Right renal pelvis (tissue), 4 donors: ENCODE measurements around the gene CEP131. TPM values are rescaled to one million over a fixed set of nuclear protein-coding genes. Genes with fewer than 3 reads are reported as not detected.
"Not testable (repeated sequence)": the region's sequence is repeated elsewhere in the genome, so short reads cannot be mapped to it uniquely, and the experiment has no call there.

Experiments
- DNase-seq, 4 donors: peaks; one replicate each; pipeline ENCODE4 v3.0.0-alpha.2; 2013; ENCODE audit warnings: low read depth in 4 of 4, low spot score in 3 of 4, missing footprints in 1 of 4
- polyA plus RNA-seq, 4 donors: library from polyadenylated mRNA; unstranded; fragments of 120-200 nt; gene quantifications; one replicate each; pipeline ENCODE4 v1.2.1, GENCODE V29; 2013; ENCODE audit not compliant: insufficient read length in 4 of 4

CEP131 gene
- polyA plus RNA-seq, 4 donors = 13.6 to 24.1 (median 14.6) TPM

DNA sequence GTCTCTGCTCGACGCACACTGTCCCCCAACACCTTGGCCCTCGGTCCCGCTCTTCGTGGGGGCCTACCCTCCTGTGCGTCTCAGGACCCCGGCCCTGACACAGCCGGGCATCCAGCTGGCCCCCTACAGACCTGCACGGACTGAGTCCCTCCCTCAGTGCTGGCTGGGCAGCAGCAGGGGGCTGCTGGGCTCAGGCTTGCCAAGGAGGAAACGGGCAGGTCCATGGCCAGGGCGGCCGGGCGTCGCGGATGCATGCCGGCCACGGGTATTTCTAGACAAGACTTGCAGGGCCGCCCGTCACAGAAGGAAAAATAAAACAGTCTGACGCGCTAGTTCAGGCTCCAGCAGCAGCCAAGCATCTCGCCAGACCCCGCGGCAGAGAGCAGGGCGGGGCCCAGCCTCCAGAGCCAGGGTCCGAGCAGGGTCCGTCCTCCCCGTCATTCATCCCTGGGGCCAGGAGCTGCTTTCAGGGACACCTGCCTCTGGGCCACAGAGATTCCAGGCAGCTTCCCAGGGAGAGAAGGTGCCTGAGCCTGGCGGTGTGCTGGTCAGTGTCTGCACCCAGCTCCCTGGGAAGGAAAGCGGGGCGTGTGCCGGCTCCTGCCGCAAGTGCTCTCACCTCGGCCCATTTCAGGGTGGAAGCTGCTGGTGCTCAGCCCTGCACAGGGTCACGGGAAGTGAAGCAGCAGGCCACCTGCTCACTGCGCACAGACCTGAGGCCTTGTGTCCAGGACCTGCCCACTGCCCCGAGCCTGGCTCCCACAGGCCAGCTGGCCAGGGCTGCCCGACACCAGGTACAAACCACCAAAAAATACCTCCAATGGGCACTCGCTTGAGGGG lies 64.7 kb downstream of the CEP131 start:
- DNase-seq = no peak

GRCh38 chr17:81156866-81157805 lies 65.6 kb downstream of the CEP131 start:
- no peak for DNase-seq

- DNase-seq = no peak
Observed at GRCh38 chr17:81154961-81155360, 67.8 kb downstream of the CEP131 start.

- DNase-seq = not testable (repeated sequence)
Observed at GRCh38 chr17:81154016-81154415, 68.7 kb downstream of the CEP131 start.

GRCh38 chr17:81153340-81153803 lies 69.4 kb downstream of the CEP131 start:
- no peak for DNase-seq

DNA sequence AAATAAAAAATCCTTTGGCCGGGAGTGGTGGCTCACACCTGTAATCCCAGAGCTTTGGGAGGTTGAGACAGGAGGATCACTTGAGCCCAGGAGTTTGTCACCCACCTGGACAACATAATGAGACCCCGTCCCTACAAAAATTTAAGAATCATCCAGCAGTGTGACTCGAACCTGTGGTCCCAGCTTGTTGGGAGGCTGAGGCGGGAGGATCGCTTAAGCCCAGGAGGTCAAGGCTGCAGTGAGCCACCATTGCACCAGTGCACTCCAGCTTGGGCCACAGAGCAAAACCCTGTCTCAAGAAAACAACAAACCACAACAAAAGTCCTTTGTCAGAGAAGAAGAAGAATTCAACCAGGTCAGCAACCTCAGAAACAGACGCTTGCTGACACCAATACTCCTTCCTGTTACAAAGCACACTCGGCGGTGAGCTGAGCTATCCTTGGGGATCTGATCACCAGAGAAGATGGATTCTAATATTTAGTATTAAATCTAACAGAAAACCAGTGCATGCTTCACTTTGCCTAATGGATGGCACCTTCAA lies 70.4 kb downstream of the CEP131 start:
- DNase-seq = no peak

DNA sequence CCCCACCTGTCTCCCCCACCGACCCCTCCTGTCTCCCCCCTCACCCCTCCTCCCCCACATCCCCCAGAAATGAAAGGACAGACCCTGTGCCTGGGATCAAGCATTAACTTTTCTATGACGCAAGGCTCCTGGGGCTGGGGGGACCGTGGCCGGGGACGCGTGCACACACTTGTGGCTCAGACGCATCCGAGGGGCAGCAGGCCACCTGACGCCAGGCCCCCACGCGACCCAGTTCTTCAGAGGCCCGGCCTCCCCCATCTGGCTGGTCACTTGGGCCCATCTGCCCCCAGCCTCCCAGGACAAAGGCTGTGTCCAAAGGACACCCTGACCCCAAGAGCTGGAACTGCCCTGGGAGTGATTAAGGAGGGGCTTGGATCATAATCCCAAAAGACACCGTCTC lies 71.5 kb downstream of the CEP131 start:
- DNase-seq = no peak

GRCh38 chr17:81150377-81151077 lies 72.2 kb downstream of the CEP131 start:
- DNase-seq = no peak

DNA sequence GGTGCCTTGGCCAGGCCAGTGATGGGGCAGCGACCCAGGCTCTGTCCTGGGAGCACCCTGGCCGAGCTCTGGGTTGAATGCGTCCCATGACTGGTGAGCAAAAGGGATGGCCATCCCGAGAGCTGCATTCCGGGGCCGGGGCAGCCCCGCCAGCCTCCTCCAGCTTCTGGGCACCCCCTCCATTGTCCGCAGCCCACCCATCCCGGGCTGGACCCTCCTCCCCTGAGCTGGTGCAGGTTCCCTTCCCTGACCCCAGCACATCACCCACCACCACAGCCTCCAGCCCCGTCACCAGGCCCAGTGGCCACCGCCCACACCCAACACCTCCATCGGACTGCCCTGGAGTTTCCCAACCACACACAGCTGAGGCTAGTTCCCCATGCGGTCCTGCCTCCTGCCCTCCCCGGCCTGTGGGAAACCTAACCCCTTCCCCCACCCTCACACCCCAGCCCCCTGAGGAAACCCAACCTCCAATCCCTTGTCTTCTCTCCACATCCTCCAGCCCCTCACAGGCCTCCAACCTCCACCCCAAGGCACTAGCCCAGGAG lies 73.7 kb downstream of the CEP131 start:
- DNase-seq = no peak

DNA sequence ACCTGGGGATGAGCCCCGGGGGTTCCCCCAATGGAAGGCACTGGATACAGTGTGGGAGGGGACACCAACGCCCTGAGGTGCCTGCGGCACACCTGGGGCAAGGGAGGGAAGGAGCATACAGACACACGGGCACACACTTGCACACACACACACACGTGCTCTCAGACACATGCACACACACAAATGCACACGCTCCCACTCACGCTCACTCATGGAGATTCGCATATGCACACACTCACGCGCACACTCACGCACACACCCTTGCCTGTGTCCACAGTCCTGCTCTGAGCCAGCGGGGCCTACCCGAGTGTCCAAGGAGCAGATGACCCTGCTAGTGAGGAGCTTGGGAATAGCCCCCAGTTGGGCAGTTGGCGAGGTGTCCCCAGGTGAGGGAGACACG lies 74.2 kb downstream of the CEP131 start:
- DNase-seq = no peak

GRCh38 chr17:81147701-81148100 lies 75.1 kb downstream of the CEP131 start:
- DNase-seq = no peak

DNA sequence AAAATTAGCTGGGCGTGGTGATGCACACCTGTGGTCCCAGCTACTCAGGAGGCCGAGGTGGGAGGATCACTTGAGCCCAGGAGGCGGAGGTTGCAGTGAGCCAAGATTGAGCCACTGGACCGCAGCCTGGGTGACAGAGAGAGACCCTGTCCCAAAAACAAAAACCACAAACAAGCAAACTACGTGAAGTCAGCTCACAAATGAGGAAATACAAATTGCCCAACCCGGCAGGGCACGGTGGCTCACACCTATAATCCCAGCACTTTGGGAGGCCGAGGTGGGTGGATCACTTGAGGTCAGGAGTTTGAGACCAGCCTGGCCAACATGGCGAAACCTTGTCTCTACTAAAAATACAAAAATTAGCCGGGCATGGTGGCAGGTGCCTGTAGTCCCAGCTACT lies 76.6 kb downstream of the CEP131 start:
- DNase-seq = not testable (repeated sequence)

DNA sequence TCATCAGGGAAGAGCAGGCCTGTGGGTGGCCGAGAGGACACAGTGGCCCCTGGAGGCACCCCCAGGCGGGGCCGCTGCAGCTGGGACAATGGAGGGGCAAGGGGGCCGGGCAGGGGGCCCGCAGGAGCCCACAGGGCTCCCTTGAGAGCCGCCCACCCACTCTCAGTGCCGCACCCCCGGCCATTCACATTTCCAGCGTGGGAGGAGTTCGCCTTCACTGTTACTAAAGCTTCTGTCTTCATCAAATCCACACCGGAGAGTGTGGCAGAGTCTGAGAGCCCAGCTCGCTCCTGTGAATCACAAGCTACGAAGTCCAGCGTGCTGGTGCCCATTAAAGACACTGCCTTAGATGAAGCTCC lies 78.4 kb downstream of the CEP131 start:
- DNase-seq = no peak

DNA sequence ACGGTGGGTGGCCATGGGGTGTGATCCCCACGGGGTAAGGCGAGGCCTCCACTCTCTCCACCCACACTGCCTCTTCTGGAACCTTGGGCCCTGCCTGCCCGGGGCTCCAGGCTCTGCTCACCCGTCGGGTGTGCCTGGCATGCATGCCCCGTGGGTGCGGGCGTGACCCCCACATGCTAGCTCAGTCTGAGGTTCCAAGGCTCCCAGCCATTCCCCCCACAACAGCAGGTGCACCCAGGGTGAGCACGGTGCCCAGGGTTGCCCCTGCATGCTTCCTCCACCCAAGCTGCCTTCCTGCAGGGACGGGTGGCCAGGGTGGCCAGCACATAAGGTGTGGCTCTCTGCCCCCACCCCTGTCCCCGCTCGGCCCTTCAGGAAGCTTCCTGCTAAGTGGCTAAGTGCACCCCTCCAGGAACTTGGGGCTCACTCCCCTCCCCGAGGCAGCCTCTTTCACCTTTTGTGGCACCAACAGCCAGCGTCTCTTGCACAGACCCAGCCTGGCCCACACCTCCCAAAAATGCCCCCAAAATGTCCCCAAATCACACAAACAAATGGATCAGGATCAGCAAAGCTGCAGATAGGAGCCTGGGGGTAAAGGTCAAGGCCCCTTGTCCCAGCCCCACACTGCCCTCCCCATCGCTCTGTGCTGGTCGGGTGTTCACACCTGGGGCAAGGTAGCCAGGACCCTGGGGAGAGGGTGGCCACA lies 78.9 kb downstream of the CEP131 start:
- DNase-seq = no peak

DNA sequence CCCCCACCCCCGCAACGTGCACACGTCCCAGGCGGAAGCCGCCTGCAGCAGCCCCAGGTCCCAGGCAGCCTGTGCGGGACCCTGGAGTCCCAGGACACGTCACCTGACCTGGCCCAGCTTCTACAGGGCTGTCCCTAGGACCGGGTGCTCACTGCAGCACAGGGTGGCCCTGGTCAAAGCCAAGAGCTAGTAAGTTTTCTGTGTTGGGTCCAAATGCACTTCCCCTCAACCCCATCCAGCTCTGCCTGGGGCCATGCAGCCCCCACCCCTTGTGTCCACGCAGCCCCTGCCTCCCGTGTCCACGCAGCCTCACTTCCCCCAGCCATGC lies 79.6 kb downstream of the CEP131 start:
- DNase-seq = no peak

- DNase-seq = peak; percentile 44 to 68 (median 58)
Observed at GRCh38 chr17:81142301-81143199, 80.2 kb downstream of the CEP131 start.

DNA sequence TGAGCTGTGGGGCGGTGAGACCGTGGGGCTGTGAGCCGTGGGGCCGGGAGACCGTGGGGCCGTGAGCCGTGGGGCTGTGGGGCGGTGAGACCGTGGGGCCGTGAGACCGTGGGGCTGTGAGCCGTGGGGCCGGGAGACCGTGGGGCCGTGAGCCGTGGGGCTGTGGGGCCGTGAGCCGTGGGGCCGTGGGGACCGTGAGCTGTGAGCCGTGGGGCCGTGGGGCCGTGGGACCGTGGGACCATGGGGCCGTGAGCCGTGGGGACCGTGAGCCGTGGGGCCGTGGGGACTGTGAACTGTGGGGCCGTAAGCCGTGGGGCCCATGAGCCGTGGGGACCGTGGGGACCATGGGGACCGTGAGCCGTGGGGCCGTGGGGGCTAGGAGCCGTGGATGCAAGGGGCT lies 82.1 kb downstream of the CEP131 start:
- no peak for DNase-seq

DNA sequence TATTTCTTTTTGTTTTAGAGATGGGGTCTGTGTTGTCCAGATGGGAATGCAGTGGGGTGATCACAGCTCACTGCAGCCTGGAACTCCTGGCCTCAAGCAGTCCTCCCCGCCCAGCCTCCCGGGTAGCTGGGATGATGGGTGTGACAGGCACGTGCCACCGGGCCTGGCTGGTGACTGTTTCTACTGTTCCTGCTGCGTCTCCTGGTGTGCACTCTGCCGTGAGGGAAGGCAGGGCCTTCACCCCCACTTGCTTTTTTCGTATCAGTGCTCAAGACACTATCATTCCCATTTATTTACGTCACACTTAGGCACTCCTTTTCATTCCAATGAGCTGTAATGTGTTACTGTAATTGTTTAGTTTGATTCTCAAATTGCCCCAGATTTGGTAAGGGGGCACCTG lies 82.7 kb downstream of the CEP131 start:
- no peak for DNase-seq
